HepG2 (cell line): ENCODE results near the gene GDAP2. TPM values are rescaled to one million over a fixed set of nuclear protein-coding genes. Genes with fewer than 3 reads are reported as not detected.

Experiments used
- ATAC-seq: fragments of 200-7000 bp; cut with Tn5 transposase; 3 replicates; pipeline ENCODE4 v1.9.1; 2020; ENCODE audit warnings: mild to moderate bottlenecking, moderate library complexity
- BruUV-seq: library from RNA; stranded (reverse); fragments of 400-500 nt; replicated peaks from 2 replicates; lab custom pipeline; 2021; lab: Mats Ljungman, UMichigan
- CTCF ChIA-PET: fragments of 300-600 bp; formaldehyde crosslinking; extraction: SDS; loops from one replicate; lab custom pipeline; 2021; ENCODE audit warnings: low total read pairs, inconsistent platforms, low intra/inter-chr PET ratio; lab: Yijun Ruan, JAX
- POLR2A ChIA-PET: fragments of 350-600 bp; sonication (Branson Sonifier 250); formaldehyde crosslinking; loops from one replicate; lab custom pipeline; 2020; ENCODE audit warnings: antibody characterized with exemption, inconsistent platforms; lab: Yijun Ruan, JAX
- DNase-seq: peaks from one replicate; pipeline ENCODE4 v3.0.0-alpha.2; 2015; ENCODE audit warnings: low spot score
- FAIRE-seq: peaks from 3 replicates; lab custom pipeline; 2011; peaks lifted over from hg19 to GRCh38; lab: Jason Lieb, UNC
- H2AFZ ChIP-seq: one replicate; pipeline ENCODE4 v1.6.1; 2011; ENCODE audit warnings: low read length, inconsistent platforms
- H3K27ac ChIP-seq: fragments of 300-600 bp; 3 replicates; pipeline ENCODE4 v1.8.0; 2011; ENCODE audit warnings: mixed run types, mild to moderate bottlenecking, mixed read lengths, low read length, inconsistent platforms; ENCODE audit not compliant: insufficient read depth; ENCODE audit errors: extremely low read length
- H3K27me3 ChIP-seq, 2 experiments: fragments of 200-600 bp in 1 of 2; 2 replicates in 1 of 2; 3 replicates in 1 of 2; pipeline versions ENCODE4 v1.6.0 to v1.8.0; 2011; ENCODE audit warnings: low read length in 2 of 2, mild to moderate bottlenecking in 2 of 2, moderate library complexity in 2 of 2, inconsistent platforms in 1 of 2; ENCODE audit not compliant: insufficient read depth in 2 of 2, control insufficient read depth in 1 of 2
- H3K36me3 ChIP-seq, 2 experiments: fragments of 200-600 bp in 1 of 2; replicated peaks in 1 of 2; 2 replicates in 1 of 2; 3 replicates in 1 of 2; pipeline versions ENCODE4 v1.5.1 to v1.8.0; 2011; ENCODE audit warnings: low read length in 2 of 2, inconsistent platforms in 1 of 2; ENCODE audit not compliant: insufficient read depth in 2 of 2, control insufficient read depth in 1 of 2
- H3K4me1 ChIP-seq: 2 replicates; pipeline ENCODE4 v1.5.1; 2012; ENCODE audit warnings: low read length, inconsistent platforms; ENCODE audit not compliant: insufficient read depth
- H3K4me2 ChIP-seq: 2 replicates; pipeline ENCODE4 v1.6.0; 2011; ENCODE audit warnings: low read depth, low read length, inconsistent platforms
- H3K4me3 ChIP-seq, 3 experiments: fragments of 200-600 bp in 1 of 3; sonication (generic), shearing (Covaris generic) in 1 of 3; replicated peaks in 1 of 3; 2 replicates each; pipeline ENCODE4 v1.5.1; 2011 to 2016; ENCODE audit warnings: low read length in 3 of 3, inconsistent platforms in 2 of 3, low read depth in 2 of 3, mild to moderate bottlenecking in 2 of 3, control low read depth in 1 of 3, mixed read lengths in 1 of 3; ENCODE audit not compliant: insufficient read depth in 1 of 3
- H3K79me2 ChIP-seq: one replicate; pipeline ENCODE4 v1.6.1; 2011; ENCODE audit warnings: low read length, inconsistent platforms; ENCODE audit not compliant: insufficient read depth
- H3K9ac ChIP-seq: 2 replicates; pipeline ENCODE4 v1.6.0; 2011; ENCODE audit warnings: mild to moderate bottlenecking, low read depth, low read length, inconsistent platforms; ENCODE audit not compliant: insufficient read depth
- H3K9me3 ChIP-seq: 2 replicates; pipeline ENCODE4 v1.5.1; 2012; ENCODE audit warnings: mild to moderate bottlenecking, low read length
- H4K20me1 ChIP-seq: 2 replicates; pipeline ENCODE4 v1.6.0; 2011; ENCODE audit warnings: inconsistent platforms, mild to moderate bottlenecking, low read length, moderate library complexity; ENCODE audit not compliant: insufficient read depth
- GMEB1 ChIP-seq: sonication (generic); formaldehyde crosslinking; IDR thresholded peaks from 2 replicates; pipeline ENCODE4 v1.5.1; 2020; ENCODE audit warnings: missing genetic modification reagents, mild to moderate bottlenecking, borderline replicate concordance
- KAT2B ChIP-seq: fragments of 150-350 bp; IDR thresholded peaks from 2 replicates; pipeline ENCODE4 v1.6.1; 2014; ENCODE audit warnings: low read depth, low read length, borderline replicate concordance
- NBN ChIP-seq: fragments of 450-650 bp; conservative IDR thresholded peaks from 2 replicates; pipeline ENCODE4 v1.6.1; 2017
- PBX2 ChIP-seq: IDR thresholded peaks from 2 replicates; pipeline ENCODE4 v1.6.1; 2016; ENCODE audit warnings: control low read depth
- SMAD1 ChIP-seq: sonication (generic); formaldehyde crosslinking; IDR thresholded peaks from 2 replicates; pipeline ENCODE4 v1.4.0; 2020; ENCODE audit warnings: missing genetic modification reagents, low read depth, mild to moderate bottlenecking, borderline replicate concordance
- SP1 ChIP-seq, 2 experiments: fragments of 450-650 bp in 1 of 2; sonication (generic) in 1 of 2; formaldehyde crosslinking in 1 of 2; IDR thresholded peaks; 2 replicates each; pipeline versions ENCODE4 v1.4.0 to v1.6.1; 2016 to 2020; ENCODE audit warnings: missing genetic modification reagents in 1 of 2
- TBL1XR1 ChIP-seq: fragments of 150-350 bp; IDR thresholded peaks from 2 replicates; pipeline ENCODE4 v1.6.1; 2014; ENCODE audit warnings: borderline replicate concordance, low read length; ENCODE audit not compliant: partially characterized antibody
- ZNF572 ChIP-seq: sonication (generic); formaldehyde crosslinking; IDR thresholded peaks from 2 replicates; pipeline ENCODE4 v1.5.1; 2020; ENCODE audit warnings: mild to moderate bottlenecking, missing genetic modification reagents
- ZNF740 ChIP-seq: sonication (generic); formaldehyde crosslinking; IDR thresholded peaks from 2 replicates; pipeline ENCODE4 v1.4.0; 2020; ENCODE audit warnings: missing genetic modification reagents
- ZNF792 ChIP-seq: IDR thresholded peaks from 2 replicates; pipeline ENCODE4 v1.6.1; 2016
- ZSCAN5A ChIP-seq: sonication (generic); formaldehyde crosslinking; IDR thresholded peaks from 2 replicates; pipeline ENCODE4 v1.8.0; 2022; ENCODE audit warnings: mild to moderate bottlenecking, missing genetic modification reagents, borderline replicate concordance
- WGBS: methylation state at CpG from one replicate; pipeline ENCODE4 v1.1.6; 2017; ENCODE audit warnings: low lambda C conversion rate; 5-methylcytosine and 5-hydroxymethylcytosine counted together
- in situ Hi-C: cut with HindIII; loops from 2 replicates; pipeline ENCODE4 v1.10.0; 2017; ENCODE audit warnings: low pct_unique_long_range_greater_than_20kb; ENCODE audit not compliant: extremely low pct_ligation_motif_present
- intact Hi-C: fragments of 100-400 bp; cut with micrococcal nuclease; formaldehyde crosslinking; loops from one replicate; pipeline ENCODE4 v1.10.0; 2022; ENCODE audit not compliant: unreplicated experiment
- polyA plus RNA-seq, 8 experiments: library from polyadenylated mRNA; depleted of rRNA in 3 of 8; stranded (reverse) in 7 of 8; unstranded in 1 of 8; fragments of >200 nt; fragmentation: Illumina TruSeq in 4 of 8; extraction: Trizol in 4 of 8; gene quantifications; 2 replicates each; pipeline versions ENCODE4 v1.2.1 to v1.2.3, GENCODE V29; 2011 to 2016; ENCODE audit warnings: low read depth in 4 of 8, missing spikeins in 1 of 8, mixed read lengths in 1 of 8; ENCODE audit not compliant: insufficient read depth in 1 of 8
- total RNA-seq, 5 experiments: library from RNA; depleted of rRNA; stranded (reverse); fragments of >200 nt; fragmentation: Illumina TruSeq; extraction: Trizol; gene quantifications; 2 replicates each; pipeline ENCODE4 v1.2.3, GENCODE V29; 2016; ENCODE audit warnings: low read depth in 1 of 5

GDAP2 gene
- total and polyA plus RNA-seq, 2 of the 13 experiments (the other 11 are each of a cell fraction or from before 2014, with no cell fraction given): 11.4 to 23.2 TPM

DNA sequence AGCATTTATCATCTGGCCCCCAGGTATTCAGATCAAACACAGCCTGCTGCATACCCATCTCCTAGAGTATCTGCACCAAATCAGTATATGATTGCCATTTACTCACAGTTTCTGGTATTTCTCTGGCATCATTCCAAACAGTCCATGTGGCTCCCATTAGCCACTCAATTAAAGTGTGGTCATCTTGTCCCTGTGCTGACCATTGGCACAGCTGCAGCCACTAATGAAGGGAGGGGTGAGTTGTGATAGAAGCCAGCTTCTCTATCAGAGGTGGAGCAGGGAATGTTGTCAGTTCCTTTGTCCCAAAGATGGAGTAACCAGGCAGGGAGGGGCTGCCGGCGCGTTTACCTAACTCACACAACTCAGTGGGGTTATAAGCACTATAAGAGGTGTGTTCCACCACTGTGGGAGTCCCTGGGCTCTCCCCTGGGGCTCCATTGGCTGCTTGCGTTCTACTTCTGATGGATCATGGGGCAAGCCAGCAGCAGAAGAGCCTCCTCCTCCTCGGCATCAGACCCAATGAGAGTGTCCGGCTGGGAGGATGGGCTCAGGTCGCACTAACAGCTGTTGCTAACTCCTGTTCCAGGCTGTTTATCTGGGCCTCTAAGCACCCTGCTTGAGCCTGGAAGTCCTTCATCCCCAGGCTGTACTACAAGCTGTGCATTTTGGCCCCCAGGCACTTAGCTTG lies 108.6 kb downstream of the GDAP2 start:
- BruUV-seq: no TSS peak

GRCh38 chr1:117820096-117820495 lies 109.3 kb downstream of the GDAP2 start:
- no peak overlapping the region for H3K4me3 ChIP-seq
- H3K27me3 ChIP-seq: no peaks in the 10 kb centered on the region
- H4K20me1 ChIP-seq: no peaks in the 10 kb centered on the region
- no TSS peak for BruUV-seq
- ChIA-PET POLR2A (interaction anchor here (0.5 kb wide), 1 partner anchor 36 kb away, joined by 3 read pairs; no protein-coding TSS in a partner anchor), CTCF (no interaction called here)
- DNase-seq (no peak), ATAC-seq (no peak), FAIRE-seq (no peak)
- no peak overlapping the region for H3K4me2 ChIP-seq
- intact Hi-C loops (no loop called here), in situ Hi-C loops (no loop called here)
- H3K4me1 ChIP-seq: peaks cover 41% of the 10 kb centered on the region
- 52% methylated on average over 2 of the region's 2 CpGs for whole genome bisulfite sequencing
- H3K79me2 ChIP-seq: no peaks in the 10 kb centered on the region
- no peak overlapping the region for H3K9ac ChIP-seq
- H2AFZ ChIP-seq: no peak overlapping the region
- no peaks in the 10 kb centered on the region for H3K9me3 ChIP-seq
- no peak overlapping the region for H3K27ac ChIP-seq
- H3K36me3 ChIP-seq: no peaks in the 10 kb centered on the region
- TF ChIP-seq ZSCAN5A: no peak
- TF ChIP-seq ZNF572 (CRISPR knock-in tag): no peak
- no peak for TF ChIP-seq NBN
- no peak for TF ChIP-seq ZNF792 (CRISPR knock-in tag)
- no peak for TF ChIP-seq KAT2B
- TF ChIP-seq PBX2 (CRISPR knock-in tag): no peak
- TF ChIP-seq SMAD1 (CRISPR knock-in tag): no peak
- TF ChIP-seq SP1 (IDR thresholded peaks at IDR 0.05): no peak
- TF ChIP-seq SP1 (CRISPR knock-in tag; IDR thresholded peaks at IDR 0.05): no peak
- TF ChIP-seq GMEB1 (CRISPR knock-in tag): no peak
- no peak for TF ChIP-seq TBL1XR1

More for the DNA sequence above, 108.6 kb downstream of the GDAP2 start:
- Histone ChIP-seq H3K27ac (no peak overlapping the region), H3K4me1 (peaks cover 37% of the 10 kb centered on the region), H3K27me3 (no peaks in the 10 kb centered on the region; a peak in 1 of 5 replicates), H3K4me3 (no peak overlapping the region), H3K4me2 (no peak overlapping the region), H3K9me3 (no peaks in the 10 kb centered on the region), H3K36me3 (no peaks in the 10 kb centered on the region), H3K79me2 (no peaks in the 10 kb centered on the region), H4K20me1 (no peaks in the 10 kb centered on the region), H3K9ac (no peak overlapping the region), H2AFZ (no peak overlapping the region)
- TF ChIP-seq ZNF740 (CRISPR knock-in tag): no peak
- intact Hi-C loops: no loop called here
- ATAC-seq: no peak
- CTCF ChIA-PET: no interaction called here
- in situ Hi-C loops: no loop called here
- FAIRE-seq: no peak
- DNase-seq: no peak
- POLR2A ChIA-PET: interaction anchor here (1.4 kb wide), 1 partner anchor 109 kb away, joined by 9 read pairs; the partner anchor contains the start of genes GDAP2 and WDR3
- WGBS: 43% methylated on average over 4 of the region's 7 CpGs
